Measurements from ENCODE around the gene RMRP. TPM values are rescaled to one million over a fixed set of nuclear protein-coding genes. Genes with fewer than 3 reads are reported as not detected.

Gene RMRP
- total RNA-seq, 2 donors from 2014 or later, result 17,917 to 26,785 TPM

DNA sequence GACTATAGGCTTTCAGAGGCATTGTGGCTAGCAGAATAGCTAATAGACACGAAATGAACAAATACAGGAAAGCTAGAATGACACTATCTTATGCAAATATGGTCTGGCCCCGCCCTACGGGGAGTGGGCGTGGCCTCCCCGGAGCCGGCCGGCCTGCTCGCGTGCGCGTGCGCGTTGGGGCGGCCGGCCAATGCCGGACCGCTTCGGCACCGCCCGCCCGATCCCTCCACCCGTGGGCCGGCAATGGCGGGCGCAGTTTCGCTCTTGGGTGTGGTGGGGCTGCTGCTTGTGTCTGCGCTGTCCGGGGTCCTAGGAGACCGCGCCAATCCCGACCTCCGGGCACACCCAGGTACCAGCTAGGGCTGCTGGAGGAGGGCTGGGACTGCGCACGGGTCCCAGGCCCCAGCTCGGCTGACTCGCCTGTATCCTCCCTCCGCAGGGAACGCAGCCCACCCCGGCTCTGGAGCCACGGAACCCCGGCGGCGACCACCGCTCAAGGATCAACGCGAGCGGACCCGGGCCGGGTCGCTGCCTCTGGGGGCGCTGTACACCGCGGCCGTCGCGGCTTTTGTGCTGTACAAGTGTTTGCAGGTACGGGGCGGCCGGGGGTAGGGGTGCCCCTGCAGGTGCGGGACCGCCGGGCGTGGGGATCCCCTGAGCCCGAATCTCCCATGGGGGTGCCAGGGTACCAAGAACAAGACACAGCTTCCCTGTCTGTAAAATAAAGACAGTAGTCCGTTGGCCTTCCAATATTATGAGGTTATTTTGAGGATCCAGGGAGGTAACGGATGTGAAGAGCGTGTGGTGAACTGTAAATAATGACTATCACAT, 533 bp upstream of the RMRP start, which contains the start of gene CCDC107:
TSS of gene CCDC107 (plus strand) at position 156 of the 831 bp plus-strand sequence. CDS start at position 244, 88 bp downstream.
- H3K4me3 ChIP-seq, result peak within 1 kb of the TSS; percentile 85
- no peaks in the 10 kb centered on the region for H3K9me3 ChIP-seq
- H3K36me3 ChIP-seq, result no peaks in the 10 kb centered on the region
- DNase-seq, result peak; percentile 84
- peak within 1 kb of the TSS; percentile 86 to 98 for H3K9ac ChIP-seq (ENCODE audit: low read depth in 2 of 2, low read length in 2 of 2)
- no peaks in the 10 kb centered on the region for H3K27me3 ChIP-seq
- intact Hi-C loops (cut with DNase I), result no loop called here
- H3K4me1 ChIP-seq, result peaks cover 20% of the 10 kb centered on the region
- TF ChIP-seq, protein P1, sequence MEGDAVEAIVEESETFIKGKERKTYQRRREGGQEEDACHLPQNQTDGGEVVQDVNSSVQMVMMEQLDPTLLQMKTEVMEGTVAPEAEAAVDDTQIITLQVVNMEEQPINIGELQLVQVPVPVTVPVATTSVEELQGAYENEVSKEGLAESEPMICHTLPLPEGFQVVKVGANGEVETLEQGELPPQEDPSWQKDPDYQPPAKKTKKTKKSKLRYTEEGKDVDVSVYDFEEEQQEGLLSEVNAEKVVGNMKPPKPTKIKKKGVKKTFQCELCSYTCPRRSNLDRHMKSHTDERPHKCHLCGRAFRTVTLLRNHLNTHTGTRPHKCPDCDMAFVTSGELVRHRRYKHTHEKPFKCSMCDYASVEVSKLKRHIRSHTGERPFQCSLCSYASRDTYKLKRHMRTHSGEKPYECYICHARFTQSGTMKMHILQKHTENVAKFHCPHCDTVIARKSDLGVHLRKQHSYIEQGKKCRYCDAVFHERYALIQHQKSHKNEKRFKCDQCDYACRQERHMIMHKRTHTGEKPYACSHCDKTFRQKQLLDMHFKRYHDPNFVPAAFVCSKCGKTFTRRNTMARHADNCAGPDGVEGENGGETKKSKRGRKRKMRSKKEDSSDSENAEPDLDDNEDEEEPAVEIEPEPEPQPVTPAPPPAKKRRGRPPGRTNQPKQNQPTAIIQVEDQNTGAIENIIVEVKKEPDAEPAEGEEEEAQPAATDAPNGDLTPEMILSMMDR (IDR thresholded peaks at IDR 0.05), result peak; percentile 51
- H3K27ac ChIP-seq, result peak within 1 kb of the TSS; percentile 91

DNA sequence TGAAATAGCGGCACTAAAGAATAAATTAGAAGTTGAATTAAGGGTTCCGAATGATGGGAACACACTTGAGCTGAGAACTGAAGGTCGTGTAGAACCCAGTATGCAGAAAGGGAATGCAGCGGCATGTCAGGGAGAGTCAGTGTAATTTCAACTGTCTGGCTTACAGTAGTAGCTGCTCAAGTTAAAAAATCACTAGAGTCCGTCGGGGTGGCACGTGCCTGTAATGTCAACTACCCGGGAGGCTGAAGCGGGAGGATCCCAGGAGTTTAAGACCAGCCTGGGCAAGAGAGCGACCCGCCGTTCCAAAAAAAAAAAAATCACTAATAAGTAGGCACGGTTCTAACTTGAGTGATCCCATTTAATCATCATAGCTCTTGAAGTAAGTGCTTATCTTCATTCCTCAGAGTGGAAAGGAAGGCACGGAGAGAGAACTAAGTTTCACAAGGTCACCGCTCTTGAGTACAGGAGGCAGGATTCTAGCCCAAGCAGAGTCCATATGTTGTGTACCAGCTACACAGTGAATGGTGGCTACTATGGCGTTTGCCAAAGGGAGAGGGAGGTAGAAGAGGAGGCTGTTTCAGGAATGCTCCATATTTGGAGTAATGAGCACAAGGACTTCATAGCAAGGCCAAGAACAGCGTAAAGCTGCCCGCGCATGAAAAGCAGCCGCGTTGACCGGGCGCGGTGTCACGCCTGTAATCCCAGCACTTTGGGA, 831 bp downstream of the RMRP start:
- TF ChIP-seq, protein P1 (IDR thresholded peaks at IDR 0.05), result no peak
- Histone ChIP-seq H3K27me3 (no peaks in the 10 kb centered on the region), H3K4me3 (peak overlapping the region; percentile 28), H3K36me3 (no peaks in the 10 kb centered on the region), H3K4me1 (peaks cover 19% of the 10 kb centered on the region), H3K9me3 (no peaks in the 10 kb centered on the region), H3K9ac (ENCODE audit: low read depth in 2 of 2, low read length in 2 of 2) (peak overlapping the region; percentile 61 to 86), H3K27ac (peak overlapping the region; percentile 91)
- intact Hi-C loops (cut with DNase I), result no loop called here
- DNase-seq, result no peak

DNA sequence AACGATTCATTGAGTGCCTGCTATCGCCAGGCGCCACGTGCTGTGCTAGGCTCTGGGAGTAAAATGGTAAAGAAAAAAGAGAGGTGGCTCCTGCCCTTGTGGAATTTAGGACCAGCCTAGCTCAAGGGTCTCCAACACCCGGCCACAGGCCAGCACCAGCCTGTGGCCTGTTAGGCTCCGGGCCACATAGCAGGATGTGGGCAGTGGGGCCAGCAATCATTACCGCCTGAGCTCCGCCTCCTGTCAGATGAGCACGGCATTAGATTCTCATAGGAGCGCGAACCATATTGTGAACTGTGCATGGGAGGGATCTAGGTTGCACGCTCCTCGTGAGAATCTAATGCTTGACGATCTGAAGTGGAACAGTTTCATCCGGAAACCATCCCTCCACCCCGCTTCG, 1.5 kb downstream of the RMRP start:
- Histone ChIP-seq H3K36me3 (no peaks in the 10 kb centered on the region), H3K4me3 (no peak overlapping the region), H3K4me1 (peaks cover 25% of the 10 kb centered on the region), H3K9me3 (no peaks in the 10 kb centered on the region), H3K27me3 (no peaks in the 10 kb centered on the region), H3K27ac (no peak overlapping the region), H3K9ac (ENCODE audit: low read depth in 2 of 2, low read length in 2 of 2) (no peak overlapping the region)
- TF ChIP-seq, protein P1 (IDR thresholded peaks at IDR 0.05), result no peak
- intact Hi-C loops (cut with DNase I), result no loop called here
- no peak for DNase-seq

DNA sequence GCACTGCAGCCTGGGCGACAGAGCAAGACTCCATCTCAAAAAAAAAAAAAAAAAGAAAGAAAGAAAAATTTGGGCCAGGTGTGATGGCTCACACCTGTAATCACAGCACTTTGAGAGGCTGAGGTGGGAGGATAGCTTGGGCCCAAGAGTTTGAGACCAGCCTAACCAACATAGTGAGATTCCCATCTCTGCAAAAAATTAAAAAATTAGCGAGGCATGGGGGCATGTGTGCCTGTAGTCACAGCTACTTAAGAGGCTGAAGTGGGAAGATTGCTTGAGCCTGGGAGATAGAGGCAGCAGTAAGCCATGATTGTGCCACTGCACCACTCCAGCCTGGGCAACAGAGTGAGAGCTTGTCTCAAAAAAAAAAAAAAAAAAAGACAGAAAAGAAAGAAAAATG, 4.2 kb downstream of the RMRP start:
- DNase-seq, result no peak
- H3K27ac ChIP-seq, result no peak overlapping the region
- H3K36me3 ChIP-seq, result no peaks in the 10 kb centered on the region
- H3K9ac ChIP-seq (ENCODE audit: low read depth in 2 of 2, low read length in 2 of 2), result no peak overlapping the region
- no peaks in the 10 kb centered on the region for H3K27me3 ChIP-seq
- no peaks in the 10 kb centered on the region for H3K9me3 ChIP-seq
- TF ChIP-seq, protein P1 (IDR thresholded peaks at IDR 0.05), result no peak
- intact Hi-C loops (cut with DNase I), result no loop called here
- H3K4me1 ChIP-seq, result peaks cover 10% of the 10 kb centered on the region
- H3K4me3 ChIP-seq, result no peak overlapping the region

DNA sequence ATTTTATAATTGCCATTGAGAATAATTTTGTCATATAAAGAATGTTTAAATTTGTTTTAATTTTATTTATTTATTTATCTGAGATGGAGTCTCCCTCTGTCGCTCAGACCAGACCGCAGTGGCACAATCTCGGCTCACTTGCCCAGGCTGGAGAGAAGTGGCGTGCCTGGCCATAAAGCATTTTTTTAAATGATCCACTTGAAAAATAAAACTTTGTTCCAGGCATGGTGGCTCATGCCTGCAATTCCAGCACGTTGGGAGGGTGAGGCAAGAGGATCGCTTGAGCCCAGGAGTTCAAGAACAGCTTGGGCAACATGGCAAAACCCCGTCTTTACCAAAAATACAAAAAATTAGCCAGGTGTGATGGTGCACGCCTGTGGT, 5.0 kb downstream of the RMRP start:
- Histone ChIP-seq H3K36me3 (no peaks in the 10 kb centered on the region), H3K4me1 (peaks cover 10% of the 10 kb centered on the region), H3K4me3 (no peak overlapping the region), H3K27ac (peak overlapping the region; percentile 83), H3K9me3 (no peaks in the 10 kb centered on the region), H3K27me3 (no peaks in the 10 kb centered on the region), H3K9ac (ENCODE audit: low read depth in 2 of 2, low read length in 2 of 2) (peak overlapping the region in 1 of 2 donors; percentile 8)
- TF ChIP-seq, protein P1 (IDR thresholded peaks at IDR 0.05), result no peak
- intact Hi-C loops (cut with DNase I), result no loop called here
- no peak for DNase-seq
